ENCODE results near the gene TKTL1. TPM values are rescaled to one million over a fixed set of nuclear protein-coding genes. Genes with fewer than 3 reads are reported as not detected.
"Not testable (repeated sequence)": the region's sequence is repeated elsewhere in the genome, so short reads cannot be mapped to it uniquely, and the experiment has no call there.

Gene TKTL1
- total RNA-seq, 2 donors from 2014 or later: 3.0 to 4.2 TPM

DNA sequence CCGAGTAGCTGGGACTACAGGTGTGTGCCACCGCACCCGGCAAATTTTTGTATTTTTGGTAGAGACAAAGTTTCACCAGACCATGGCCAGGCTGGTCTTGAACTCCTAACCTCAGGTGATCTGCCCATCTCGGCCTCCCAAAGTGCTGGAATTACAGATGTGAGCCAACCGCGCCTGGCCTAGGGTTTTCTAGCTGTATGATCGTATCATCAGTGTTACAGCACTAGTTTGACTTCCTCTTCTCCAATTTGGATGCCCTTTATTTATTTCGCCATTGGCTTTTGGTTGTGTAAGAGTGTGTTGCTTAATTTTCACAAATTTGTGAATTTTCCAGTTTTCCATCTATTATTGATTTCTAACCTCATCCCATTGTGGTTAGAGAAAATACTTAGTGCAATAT is 5.2 kb downstream of the TKTL1 start:
- DNase-seq (no peak), ATAC-seq (no peak)
- peaks cover 6% of the 10 kb centered on the region for H3K4me1 Mint-ChIP-seq
- no peaks in the 10 kb centered on the region for H3K27me3 Mint-ChIP-seq
- no peaks in the 10 kb centered on the region for H3K9me3 ChIP-seq (ENCODE audit: control insufficient read depth, low read length, poor library complexity, severe bottlenecking)
- H3K36me3 Mint-ChIP-seq (ENCODE audit: low read depth): no peaks in the 10 kb centered on the region
- no peak overlapping the region for H3K27ac Mint-ChIP-seq
- H3K4me3 Mint-ChIP-seq: no peak overlapping the region

DNA sequence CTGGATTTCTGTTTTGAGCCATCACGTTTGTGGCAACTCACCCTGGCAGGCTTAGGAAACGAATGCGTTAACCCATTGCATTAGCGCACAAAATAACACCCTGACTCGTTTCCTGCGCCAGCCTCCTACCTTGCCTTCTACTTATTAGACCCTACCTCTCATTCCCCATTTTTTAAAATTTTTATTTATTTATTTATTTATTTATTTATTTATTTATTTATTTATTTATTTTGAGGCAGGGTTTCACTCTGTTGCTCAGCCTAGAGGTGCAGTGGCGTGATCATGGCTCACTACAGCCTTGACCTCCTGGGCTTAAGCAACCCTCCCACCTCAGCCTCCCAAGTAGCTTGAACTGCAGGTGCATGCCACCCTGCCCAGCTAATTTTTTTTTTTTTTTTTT is 7.4 kb downstream of the TKTL1 start:
- not testable (repeated sequence) for DNase-seq; ATAC-seq; H3K27me3 Mint-ChIP-seq; H3K4me3 Mint-ChIP-seq; H3K9me3 ChIP-seq (ENCODE audit: control insufficient read depth, low read length, poor library complexity, severe bottlenecking); H3K27ac Mint-ChIP-seq; H3K36me3 Mint-ChIP-seq (ENCODE audit: low read depth)
- peaks cover 11% of the 10 kb centered on the region for H3K4me1 Mint-ChIP-seq

GRCh38 chrX:154303476-154303875 is 7.9 kb downstream of the TKTL1 start:
- H3K27ac Mint-ChIP-seq: no peak overlapping the region
- DNase-seq: no peak

GRCh38 chrX:154304846-154305245 is 9.3 kb downstream of the TKTL1 start:
- peaks cover 14% of the 10 kb centered on the region for H3K4me1 Mint-ChIP-seq
- no peak overlapping the region for H3K27ac Mint-ChIP-seq

More at GRCh38 chrX:154303476-154303875, 7.9 kb downstream of the TKTL1 start:
- H3K4me3 Mint-ChIP-seq: no peak overlapping the region
- peaks cover 16% of the 10 kb centered on the region for H3K4me1 Mint-ChIP-seq
- ATAC-seq: no peak
- H3K9me3 ChIP-seq (ENCODE audit: control insufficient read depth, low read length, poor library complexity, severe bottlenecking): no peaks in the 10 kb centered on the region
- no peaks in the 10 kb centered on the region for H3K36me3 Mint-ChIP-seq (ENCODE audit: low read depth)
- no peaks in the 10 kb centered on the region for H3K27me3 Mint-ChIP-seq

DNA sequence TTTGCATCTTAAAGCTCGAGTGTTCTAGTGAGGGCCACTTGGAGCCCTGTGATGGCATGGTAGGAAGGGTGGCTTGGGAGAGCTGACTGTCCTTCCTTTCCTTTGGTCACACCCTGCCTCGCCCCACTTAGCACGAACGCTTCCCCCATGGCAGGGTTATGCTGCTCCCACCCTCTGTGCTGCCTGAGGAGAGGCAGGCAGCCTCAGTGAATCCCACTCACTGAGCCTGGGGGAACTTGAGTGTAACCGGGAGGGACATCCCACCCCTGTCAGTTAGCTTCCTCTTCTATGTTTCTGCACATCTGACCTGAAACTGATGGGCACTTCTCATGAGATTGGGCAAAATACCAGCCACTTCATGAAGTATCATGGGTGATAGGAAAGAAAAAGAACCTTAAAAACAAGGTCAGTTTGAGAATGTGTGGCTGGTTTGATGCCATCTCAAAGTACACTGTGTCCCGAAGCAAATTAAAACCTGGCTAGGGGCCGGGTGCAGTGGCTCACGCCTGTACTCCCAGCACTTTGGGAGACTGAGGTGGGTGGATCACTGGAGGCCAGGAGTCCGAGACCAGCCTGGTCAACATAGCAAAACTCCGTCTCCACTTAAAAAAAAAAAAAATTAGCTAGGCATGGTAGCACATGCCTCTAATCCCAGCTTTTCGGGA is 10.1 kb downstream of the TKTL1 start:
- H3K36me3 Mint-ChIP-seq (ENCODE audit: low read depth): no peaks in the 10 kb centered on the region
- no peak for DNase-seq
- no peaks in the 10 kb centered on the region for H3K27me3 Mint-ChIP-seq
- H3K4me1 Mint-ChIP-seq: peaks cover 12% of the 10 kb centered on the region
- ATAC-seq: no peak
- H3K4me3 Mint-ChIP-seq: no peak overlapping the region
- peak overlapping the region; percentile 27 for H3K27ac Mint-ChIP-seq
- no peaks in the 10 kb centered on the region for H3K9me3 ChIP-seq (ENCODE audit: control insufficient read depth, low read length, poor library complexity, severe bottlenecking)

More at GRCh38 chrX:154304846-154305245, 9.3 kb downstream of the TKTL1 start:
- Mint-ChIP-seq H3K4me3 (no peak overlapping the region), H3K36me3 (ENCODE audit: low read depth) (no peaks in the 10 kb centered on the region), H3K27me3 (no peaks in the 10 kb centered on the region)
- H3K9me3 ChIP-seq (ENCODE audit: control insufficient read depth, low read length, poor library complexity, severe bottlenecking): no peaks in the 10 kb centered on the region
- no peak for ATAC-seq
- no peak for DNase-seq

DNA sequence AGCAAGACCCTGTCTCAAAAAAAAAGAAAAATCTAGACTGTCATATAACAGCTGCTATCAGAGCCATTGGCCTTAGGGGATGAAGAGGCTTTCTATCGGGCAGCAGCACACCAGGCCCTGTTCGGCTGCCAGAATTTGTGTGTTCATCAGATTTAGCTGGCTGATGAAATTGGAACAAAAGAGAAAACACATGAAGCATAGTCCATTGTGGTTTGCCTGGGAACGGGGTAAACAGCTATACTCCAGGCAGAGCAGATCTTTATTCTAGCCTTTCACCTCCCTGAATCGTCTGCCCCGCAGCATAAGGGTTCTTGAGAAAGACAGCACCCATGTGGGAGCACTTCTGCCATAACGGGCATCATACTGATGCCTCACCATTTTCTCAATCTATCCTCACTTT is 11.6 kb downstream of the TKTL1 start:
- peak overlapping the region; percentile 65 for H3K27ac Mint-ChIP-seq
- no peaks in the 10 kb centered on the region for H3K36me3 Mint-ChIP-seq (ENCODE audit: low read depth)
- H3K4me1 Mint-ChIP-seq: peaks cover 17% of the 10 kb centered on the region
- no peaks in the 10 kb centered on the region for H3K27me3 Mint-ChIP-seq
- no peak for DNase-seq
- no peaks in the 10 kb centered on the region for H3K9me3 ChIP-seq (ENCODE audit: control insufficient read depth, low read length, poor library complexity, severe bottlenecking)
- no peak overlapping the region for H3K4me3 Mint-ChIP-seq
- ATAC-seq: no peak

- Mint-ChIP-seq H3K4me3 (peak overlapping the region; percentile 52), H3K36me3 (ENCODE audit: low read depth) (no peaks in the 10 kb centered on the region), H3K4me1 (peaks cover 22% of the 10 kb centered on the region), H3K27me3 (no peaks in the 10 kb centered on the region), H3K27ac (peak overlapping the region; percentile 65)
- ATAC-seq: peak; percentile 87
- no peaks in the 10 kb centered on the region for H3K9me3 ChIP-seq (ENCODE audit: control insufficient read depth, low read length, poor library complexity, severe bottlenecking)
- peak; percentile 34 to 75 (median 50) for DNase-seq
Measured at GRCh38 chrX:154308108-154308946, 12.7 kb downstream of the TKTL1 start.

- no peaks in the 10 kb centered on the region for H3K9me3 ChIP-seq (ENCODE audit: control insufficient read depth, low read length, poor library complexity, severe bottlenecking)
- Mint-ChIP-seq H3K27me3 (no peaks in the 10 kb centered on the region), H3K4me3 (no peak overlapping the region), H3K4me1 (peaks cover 24% of the 10 kb centered on the region), H3K36me3 (ENCODE audit: low read depth) (no peaks in the 10 kb centered on the region), H3K27ac (no peak overlapping the region)
- DNase-seq (no peak), ATAC-seq (no peak)
Measured at GRCh38 chrX:154309041-154309775, 13.6 kb downstream of the TKTL1 start.

DNA sequence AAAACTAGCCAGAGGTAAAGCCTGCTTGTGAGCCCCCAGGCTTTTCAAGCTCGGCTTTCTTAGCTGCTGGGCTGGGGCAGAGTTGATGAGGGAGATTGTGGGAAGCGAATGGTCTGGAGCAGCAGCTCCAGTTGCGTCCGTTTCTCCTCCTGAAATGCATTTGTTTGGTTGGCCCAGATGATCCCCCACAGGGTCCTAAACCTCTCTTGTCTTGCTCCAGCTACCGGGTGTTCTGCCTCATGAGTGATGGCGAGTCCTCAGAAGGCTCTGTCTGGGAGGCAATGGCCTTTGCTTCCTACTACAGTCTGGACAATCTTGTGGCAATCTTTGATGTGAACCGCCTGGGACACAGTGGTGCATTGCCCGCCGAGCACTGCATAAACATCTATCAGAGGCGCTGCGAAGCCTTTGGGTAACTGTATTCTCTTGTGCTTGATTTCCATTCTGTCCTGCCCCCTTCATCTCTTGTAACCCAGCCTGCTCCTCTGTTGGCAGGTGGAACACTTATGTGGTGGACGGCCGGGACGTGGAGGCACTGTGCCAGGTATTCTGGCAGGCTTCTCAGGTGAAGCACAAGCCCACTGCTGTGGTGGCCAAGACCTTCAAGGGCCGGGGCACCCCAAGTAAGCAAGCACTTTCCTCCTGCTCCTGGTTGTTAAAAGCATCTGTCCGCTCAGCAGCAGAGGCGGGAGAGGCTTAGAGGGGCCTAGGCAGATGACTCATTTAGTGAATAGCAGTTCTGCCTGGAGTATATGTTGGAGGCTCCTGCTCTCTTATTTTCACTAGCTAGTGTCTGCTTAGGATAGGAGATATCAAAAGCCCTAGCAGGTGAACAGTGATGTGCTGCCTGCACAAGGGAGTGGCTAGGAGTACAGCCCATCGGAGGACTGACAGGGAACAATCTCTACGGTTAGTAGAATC is 15.3 kb downstream of the TKTL1 start:
- ATAC-seq: no peak
- H3K36me3 Mint-ChIP-seq (ENCODE audit: low read depth): no peaks in the 10 kb centered on the region

DNA sequence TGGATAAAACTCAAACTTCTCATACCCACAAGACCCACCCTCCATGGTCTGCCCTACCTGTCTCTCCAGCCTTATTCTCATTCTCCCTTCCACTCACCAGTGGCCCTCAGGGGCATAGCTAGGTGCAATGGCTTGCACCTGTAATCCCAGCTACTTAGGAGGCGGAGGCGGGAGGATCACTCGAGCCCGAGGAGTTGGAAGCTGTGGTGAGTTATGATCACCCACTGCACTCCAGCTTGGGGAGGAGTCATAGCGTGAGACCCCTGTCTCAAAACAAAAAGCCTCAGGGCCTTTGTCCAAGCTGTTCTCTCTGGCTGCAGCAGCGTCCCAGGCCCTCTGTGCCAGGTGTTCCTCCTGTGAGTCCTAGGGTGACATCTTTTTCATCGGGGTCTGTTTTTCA is 16.5 kb downstream of the TKTL1 start:
- no peaks in the 10 kb centered on the region for H3K27me3 Mint-ChIP-seq
- H3K4me3 Mint-ChIP-seq: no peak overlapping the region
- ATAC-seq (no peak), DNase-seq (no peak)
- no peaks in the 10 kb centered on the region for H3K9me3 ChIP-seq (ENCODE audit: control insufficient read depth, low read length, poor library complexity, severe bottlenecking)
- peaks cover 24% of the 10 kb centered on the region for H3K4me1 Mint-ChIP-seq
- peak overlapping the region; percentile 73 for H3K27ac Mint-ChIP-seq
- H3K36me3 Mint-ChIP-seq (ENCODE audit: low read depth): no peaks in the 10 kb centered on the region

More for the DNA sequence above, 15.3 kb downstream of the TKTL1 start:
- H3K9me3 ChIP-seq (ENCODE audit: control insufficient read depth, low read length, poor library complexity, severe bottlenecking): no peaks in the 10 kb centered on the region
- peaks cover 24% of the 10 kb centered on the region for H3K4me1 Mint-ChIP-seq
- H3K27ac Mint-ChIP-seq: peak overlapping the region; percentile 21
- DNase-seq: no peak
- no peak overlapping the region for H3K4me3 Mint-ChIP-seq
- H3K27me3 Mint-ChIP-seq: no peaks in the 10 kb centered on the region

- H3K9me3 ChIP-seq (ENCODE audit: control insufficient read depth, low read length, poor library complexity, severe bottlenecking): no peaks in the 10 kb centered on the region
- Mint-ChIP-seq H3K27ac (peak overlapping the region; percentile 77), H3K27me3 (no peaks in the 10 kb centered on the region), H3K4me3 (no peak overlapping the region), H3K4me1 (peaks cover 23% of the 10 kb centered on the region), H3K36me3 (ENCODE audit: low read depth) (no peaks in the 10 kb centered on the region)
- no peak for DNase-seq
- ATAC-seq: peak; percentile 45
Measured at GRCh38 chrX:154313147-154313546, 17.6 kb downstream of the TKTL1 start.

GRCh38 chrX:154315416-154315815 is 19.8 kb downstream of the TKTL1 start:
- no peaks in the 10 kb centered on the region for H3K36me3 Mint-ChIP-seq (ENCODE audit: low read depth)
- H3K27me3 Mint-ChIP-seq: no peaks in the 10 kb centered on the region
- H3K27ac Mint-ChIP-seq: no peak overlapping the region
- no peak overlapping the region for H3K4me3 Mint-ChIP-seq
- DNase-seq (no peak), ATAC-seq (no peak)
- H3K9me3 ChIP-seq (ENCODE audit: control insufficient read depth, low read length, poor library complexity, severe bottlenecking): no peaks in the 10 kb centered on the region
- peaks cover 23% of the 10 kb centered on the region for H3K4me1 Mint-ChIP-seq
